ENCODE results near the gene ATG13.
A peak's percentile ranks its signal among the peaks of the same experiment; 100 is the strongest.
"Not testable (repeated sequence)": the region's sequence is repeated elsewhere in the genome, so short reads cannot be mapped to it uniquely, and the experiment has no call there.

The ATG13 gene

GRCh38 chr11:46665356-46665755 is 48.0 kb downstream of the ATG13 start:
- TF ChIP-seq CTCF (IDR thresholded peaks at IDR 0.05; ENCODE audit: extremely low read depth, insufficient read depth, missing control alignments), result no peak
- in situ Hi-C loops (cut with MboI; ENCODE audit: low pct_unique_long_range_greater_than_20kb, low sequenced_read_pairs, unreplicated experiment), result no loop called here
- no peak for DNase-seq (ENCODE audit: low spot score)

- in situ Hi-C loops (cut with MboI; ENCODE audit: low pct_unique_long_range_greater_than_20kb, low sequenced_read_pairs, unreplicated experiment), result no loop called here
- no peak for TF ChIP-seq CTCF (IDR thresholded peaks at IDR 0.05; ENCODE audit: extremely low read depth, insufficient read depth, missing control alignments)
- DNase-seq (ENCODE audit: low spot score), result no peak
Measured at GRCh38 chr11:46666516-46666915, 49.2 kb downstream of the ATG13 start.

- no peak for TF ChIP-seq CTCF (IDR thresholded peaks at IDR 0.05; ENCODE audit: extremely low read depth, insufficient read depth, missing control alignments)
- DNase-seq (ENCODE audit: low spot score), result no peak
- in situ Hi-C loops (cut with MboI; ENCODE audit: low pct_unique_long_range_greater_than_20kb, low sequenced_read_pairs, unreplicated experiment), result no loop called here
Measured at GRCh38 chr11:46667043-46667481, 49.7 kb downstream of the ATG13 start.

- DNase-seq (ENCODE audit: low spot score), result no peak
- in situ Hi-C loops (cut with MboI; ENCODE audit: low pct_unique_long_range_greater_than_20kb, low sequenced_read_pairs, unreplicated experiment), result no loop called here
- no peak for TF ChIP-seq CTCF (IDR thresholded peaks at IDR 0.05; ENCODE audit: extremely low read depth, insufficient read depth, missing control alignments)
Measured at GRCh38 chr11:46668480-46669085, 51.2 kb downstream of the ATG13 start.

- in situ Hi-C loops (cut with MboI; ENCODE audit: low pct_unique_long_range_greater_than_20kb, low sequenced_read_pairs, unreplicated experiment), result no loop called here
- DNase-seq (ENCODE audit: low spot score), result no peak
- peak; percentile 26 for TF ChIP-seq CTCF (IDR thresholded peaks at IDR 0.05; ENCODE audit: extremely low read depth, insufficient read depth, missing control alignments)
Measured at GRCh38 chr11:46669711-46670139, 52.4 kb downstream of the ATG13 start.

GRCh38 chr11:46670521-46670920 is 53.2 kb downstream of the ATG13 start:
- DNase-seq (ENCODE audit: low spot score); in situ Hi-C loops (cut with MboI; ENCODE audit: low pct_unique_long_range_greater_than_20kb, low sequenced_read_pairs, unreplicated experiment): not testable (repeated sequence)

GRCh38 chr11:46671958-46672315 is 54.6 kb downstream of the ATG13 start:
- no peak for TF ChIP-seq CTCF (IDR thresholded peaks at IDR 0.05; ENCODE audit: extremely low read depth, insufficient read depth, missing control alignments)
- no peak for DNase-seq (ENCODE audit: low spot score)
- in situ Hi-C loops (cut with MboI; ENCODE audit: low pct_unique_long_range_greater_than_20kb, low sequenced_read_pairs, unreplicated experiment), result no loop called here
